Activated CD8-positive, alpha-beta memory T cell treated with anti-CD3 and anti-CD28 coated beads for 1 hour (primary cell): ENCODE measurements around the gene ASIC3.

ENCODE experiments used
- DNase-seq, 2 donors: peaks; one replicate each; pipeline ENCODE4 v3.0.0-alpha.2; 2020; ENCODE audit warnings: low read depth in 1 of 2; ENCODE audit errors: extremely low read depth in 1 of 2

The ASIC3 gene

DNA sequence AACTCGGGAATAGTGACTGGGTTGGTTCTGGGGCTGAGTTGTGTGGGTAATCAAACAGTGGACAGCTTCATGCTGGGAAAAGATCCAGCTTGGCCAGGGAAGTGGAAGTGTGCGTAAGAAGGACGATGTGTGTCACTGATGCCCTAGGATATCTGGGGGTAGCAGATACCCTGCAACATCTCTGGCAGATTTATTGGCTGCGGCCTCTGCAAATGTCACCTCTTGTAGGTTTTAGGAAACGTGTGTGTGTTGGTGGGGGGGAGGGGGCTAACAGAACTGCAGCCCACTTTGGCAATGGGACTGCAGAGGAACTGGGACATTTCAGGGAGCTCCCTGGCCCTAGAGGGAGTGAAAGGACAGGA lies 37.0 kb downstream of the ASIC3 start:
- DNase-seq: no peak

- DNase-seq: peak in 1 of 2 donors; percentile 28
These were observed 37.6 kb downstream of the ASIC3 start, which contains the start of gene AGAP3 for GRCh38 chr7:151085691-151086620. TSS of gene AGAP3 (plus strand) at chr7:151086475. CDS start at chr7:151086742, 267 bp downstream.

DNA sequence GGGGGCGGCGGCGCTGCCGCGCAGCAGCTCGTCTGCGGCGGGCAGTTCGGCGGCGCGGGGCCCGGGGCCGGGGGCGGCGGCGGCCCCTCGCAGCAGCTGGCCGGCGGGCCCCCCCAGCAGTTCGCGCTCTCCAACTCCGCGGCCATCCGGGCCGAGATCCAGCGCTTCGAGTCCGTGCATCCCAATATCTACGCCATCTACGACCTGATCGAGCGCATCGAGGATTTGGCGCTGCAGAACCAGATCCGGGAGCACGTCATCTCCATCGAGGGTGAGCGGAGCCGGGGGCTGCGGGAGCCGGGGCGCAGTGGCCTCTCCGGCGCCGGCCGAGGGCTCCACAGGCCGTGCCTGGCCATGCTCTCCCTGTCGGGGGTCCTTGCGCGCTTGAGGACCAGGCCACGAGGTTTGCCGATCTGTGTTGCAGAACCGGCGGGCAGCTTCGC lies 38.5 kb downstream of the ASIC3 start:
- no peak for DNase-seq

GRCh38 chr7:151087245-151088018 lies 39.1 kb downstream of the ASIC3 start:
- no peak for DNase-seq

DNA sequence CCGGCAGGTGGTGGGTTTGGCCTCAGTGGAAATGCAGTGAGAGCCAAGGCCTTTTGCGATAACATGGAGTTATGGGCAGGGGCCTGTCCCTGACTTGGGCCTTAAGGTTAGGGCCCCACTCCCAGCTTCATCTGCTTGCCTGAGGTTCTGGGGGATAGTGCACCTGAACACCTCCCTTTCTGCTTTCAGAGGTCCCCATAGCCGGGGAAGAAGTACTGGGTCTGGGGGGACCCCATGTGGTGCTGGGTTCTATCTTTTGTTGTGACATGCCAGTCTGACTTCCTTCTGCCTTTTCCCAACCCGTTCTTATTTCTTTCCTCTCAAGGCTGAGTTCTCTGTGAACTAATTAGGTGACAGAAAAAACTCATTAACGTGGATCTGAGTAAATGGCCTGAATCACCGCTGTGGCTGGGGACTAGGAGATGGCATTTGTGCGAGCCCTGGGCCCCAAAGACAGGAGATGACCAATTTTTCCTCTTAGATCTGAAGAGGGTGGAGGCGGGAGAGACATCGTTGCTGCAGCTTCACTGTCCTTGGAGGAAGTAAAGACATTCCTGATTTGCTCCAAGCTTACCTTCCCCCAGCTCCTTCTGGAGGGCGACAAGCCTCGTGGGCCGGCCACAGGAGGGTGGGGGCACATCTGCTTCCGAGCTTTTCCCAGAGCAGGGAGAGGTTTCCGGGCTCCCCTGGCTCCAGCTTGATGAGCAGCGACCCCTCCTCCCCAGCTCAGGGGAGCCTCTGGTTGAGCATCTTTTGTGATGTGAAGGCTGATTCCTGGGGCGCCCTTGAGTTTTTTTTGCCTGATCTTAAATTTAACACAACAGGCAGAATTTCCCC lies 39.9 kb downstream of the ASIC3 start:
- DNase-seq: no peak

DNA sequence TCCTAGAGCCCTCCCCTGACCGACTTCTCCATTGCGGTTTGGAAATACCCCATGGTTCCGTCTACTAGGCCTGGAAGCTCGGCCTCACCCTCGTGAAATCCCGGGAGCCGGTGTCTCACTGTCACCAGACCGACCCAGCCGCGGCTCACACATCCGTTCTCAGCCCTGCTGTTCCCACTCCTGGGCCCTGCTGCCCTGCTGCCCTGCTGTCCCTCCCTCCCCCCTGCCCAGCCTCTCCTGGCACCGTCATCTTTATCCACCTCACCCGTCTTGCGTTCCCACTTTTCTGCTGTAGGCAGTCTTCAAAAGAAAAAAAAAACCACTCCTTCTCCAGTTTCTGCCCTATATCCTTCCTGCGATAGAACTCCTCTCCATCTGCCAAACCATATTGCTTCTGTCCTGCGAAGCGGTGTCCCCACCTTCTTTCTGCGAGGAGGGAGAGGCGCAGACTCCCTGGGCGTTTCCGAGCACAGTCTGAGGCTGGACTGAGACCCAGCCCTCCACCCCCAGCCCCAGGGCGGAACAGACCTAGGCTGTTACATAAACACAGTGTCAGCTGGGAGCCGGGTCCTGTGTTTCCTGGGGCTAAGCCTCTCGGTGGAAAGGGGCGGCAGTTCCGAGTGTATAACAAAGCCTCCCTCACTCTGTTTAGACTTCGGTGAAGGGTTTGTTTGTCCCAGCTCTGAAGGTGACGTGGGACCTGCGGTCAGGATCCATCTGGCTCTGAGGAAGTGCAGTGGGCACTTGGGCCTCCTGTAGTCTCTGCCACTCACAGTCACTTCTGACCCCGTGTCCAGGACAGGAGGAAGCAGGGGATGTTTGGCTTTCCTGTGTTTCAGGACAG lies 40.7 kb downstream of the ASIC3 start:
- DNase-seq: no peak

- no peak for DNase-seq
These were observed 41.8 kb downstream of the ASIC3 start for GRCh38 chr7:151089893-151090730.

GRCh38 chr7:151091003-151091402 lies 42.7 kb downstream of the ASIC3 start:
- DNase-seq: no peak

DNA sequence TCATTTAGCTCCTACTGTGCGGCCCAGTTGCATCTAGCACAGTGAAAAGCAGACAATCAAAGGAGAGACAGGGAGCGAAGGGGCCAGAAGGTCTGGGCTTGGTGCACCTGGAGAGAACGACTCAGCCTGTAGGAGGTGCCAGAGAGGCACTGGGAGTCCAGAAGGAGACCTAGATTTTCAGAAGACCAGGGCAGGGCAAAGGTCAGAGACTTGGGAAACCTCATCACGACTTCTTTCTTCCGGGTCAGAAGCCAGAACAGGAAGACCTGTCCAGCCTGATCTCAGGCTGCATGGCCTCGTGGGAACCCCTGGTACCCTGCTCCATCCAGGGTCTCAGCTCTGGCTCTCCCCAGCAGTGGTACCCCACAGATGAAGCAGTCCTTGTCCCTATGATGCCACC lies 43.1 kb downstream of the ASIC3 start:
- no peak for DNase-seq

GRCh38 chr7:151091988-151092387 lies 43.7 kb downstream of the ASIC3 start:
- no peak for DNase-seq

- no peak for DNase-seq
These were observed 45.4 kb downstream of the ASIC3 start for GRCh38 chr7:151093748-151094147.

DNA sequence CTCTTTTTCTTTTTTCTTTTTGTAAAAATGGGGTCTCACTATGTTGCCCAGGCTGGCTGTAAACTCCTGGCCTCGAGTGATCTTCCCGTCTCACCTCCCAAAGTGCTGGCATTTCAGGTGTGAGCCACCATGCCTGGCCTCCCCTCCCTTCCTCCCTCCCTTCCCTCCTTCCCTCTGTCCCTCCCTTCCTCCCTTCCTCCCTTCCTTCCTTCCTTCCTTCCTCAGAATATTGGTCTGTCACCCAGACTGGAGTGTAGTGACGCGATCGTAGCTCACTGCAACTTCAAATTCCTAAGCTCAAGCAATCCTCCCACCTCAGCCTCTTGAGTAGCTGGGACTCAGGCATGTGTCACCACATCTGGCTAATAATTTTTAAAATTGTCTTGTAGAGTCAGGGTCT lies 46.3 kb downstream of the ASIC3 start:
- DNase-seq: no peak

DNA sequence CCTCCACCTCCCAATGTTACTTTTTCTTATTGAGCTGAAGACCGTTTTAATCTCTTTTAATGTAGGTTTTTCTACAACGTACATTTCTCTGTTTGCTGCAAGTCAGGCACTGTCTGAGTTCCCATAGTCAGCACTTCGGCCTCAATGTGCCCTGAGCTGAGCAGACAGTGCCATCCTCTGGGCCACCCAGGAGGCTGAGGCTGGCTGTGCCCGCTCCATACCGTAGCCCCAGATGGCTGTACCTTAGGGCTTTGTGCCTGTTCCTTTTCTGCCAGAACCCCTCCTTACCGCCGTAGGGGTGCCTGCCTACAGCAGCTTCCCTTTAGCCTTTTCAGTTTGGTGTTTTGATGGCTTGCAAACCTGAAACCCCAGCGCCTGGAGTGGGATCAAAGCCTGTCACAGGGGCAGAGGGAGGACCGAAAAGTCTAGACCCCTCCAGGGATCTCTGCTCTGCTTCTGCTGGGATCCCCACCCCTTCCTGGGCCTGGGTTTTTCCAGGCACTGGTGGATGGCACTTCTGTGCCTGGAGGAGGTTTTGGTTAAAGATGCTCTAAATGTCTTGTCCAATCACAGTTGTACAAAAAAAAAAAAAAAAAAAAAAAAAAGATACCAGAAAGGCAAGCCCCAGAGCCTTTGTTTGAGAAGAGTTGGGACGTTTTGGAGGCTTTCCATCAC lies 46.9 kb downstream of the ASIC3 start:
- DNase-seq: no peak

GRCh38 chr7:151095828-151096475 lies 47.6 kb downstream of the ASIC3 start:
- no peak for DNase-seq

- DNase-seq: no peak
These were observed 51.3 kb downstream of the ASIC3 start for GRCh38 chr7:151099486-151100211.

DNA sequence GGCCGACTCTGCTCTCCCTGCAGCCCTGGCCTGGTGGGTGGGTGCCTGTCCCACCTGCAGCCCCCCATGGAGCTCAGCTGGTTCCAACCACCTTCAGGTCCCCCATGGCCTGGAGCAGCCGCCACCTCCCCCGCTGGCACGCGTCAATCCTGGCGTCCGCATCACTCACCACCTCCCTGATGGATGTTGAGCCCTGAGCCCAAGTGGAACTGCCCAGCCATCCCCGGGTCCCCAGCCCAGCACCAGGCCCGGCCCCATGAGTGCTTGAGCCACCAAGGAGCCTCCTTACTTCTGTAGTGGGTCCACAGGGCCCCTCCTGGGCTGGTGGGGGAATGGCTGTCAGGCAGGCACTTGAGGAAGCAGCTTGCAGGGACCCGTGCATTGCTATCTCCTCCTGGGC lies 52.6 kb downstream of the ASIC3 start:
- DNase-seq: no peak

DNA sequence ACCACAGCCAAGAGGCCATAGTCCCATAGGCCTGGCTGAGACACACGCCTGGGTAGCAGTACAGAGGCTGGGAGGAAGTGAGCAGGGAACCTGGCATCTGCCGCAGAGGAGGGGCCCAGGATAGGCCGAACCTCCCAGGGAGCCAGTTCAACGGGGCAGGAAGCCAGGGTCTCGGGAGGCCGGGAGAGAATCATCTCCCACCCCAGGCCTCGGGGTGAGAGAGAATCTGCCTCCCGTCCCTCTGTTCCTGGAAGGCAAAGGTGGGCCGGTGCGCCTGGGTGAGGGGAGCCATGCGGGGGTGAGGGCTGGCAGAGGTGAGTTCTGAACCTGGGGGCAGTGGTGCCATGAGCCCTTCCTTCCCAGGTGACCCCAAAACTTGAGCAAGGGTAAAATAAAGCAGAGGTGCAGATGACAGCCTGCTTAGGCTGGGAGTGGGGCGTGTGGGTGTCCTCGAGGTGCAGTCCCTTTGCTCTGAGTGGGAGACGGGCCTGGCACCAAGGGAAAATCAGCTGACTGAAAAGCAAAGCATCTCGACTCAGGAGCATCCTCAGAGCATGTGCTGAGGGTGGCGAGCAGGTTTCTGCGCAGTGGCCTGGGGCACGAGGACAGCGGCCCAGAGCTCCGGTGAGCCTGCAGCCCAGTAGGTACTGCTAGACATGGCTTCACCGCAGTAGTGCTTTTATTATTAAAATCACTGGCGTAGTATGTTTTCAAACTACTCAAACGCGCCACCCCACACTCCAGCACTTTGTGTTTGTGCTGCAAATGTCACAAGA lies 53.5 kb downstream of the ASIC3 start:
- DNase-seq: no peak
